CD8-positive, alpha-beta memory T cell (primary cell): Measurements from ENCODE around the gene CREBL2. TPM values are rescaled to one million over a fixed set of nuclear protein-coding genes. Genes with fewer than 3 reads are reported as not detected.
"Not testable (repeated sequence)": the region's sequence is repeated elsewhere in the genome, so short reads cannot be mapped to it uniquely, and the experiment has no call there.

Experiments
- CTCF ChIA-PET: fragments of 350-600 bp; sonication (Branson Sonifier 250); formaldehyde crosslinking; loops from one replicate; lab custom pipeline; 2021; ENCODE audit warnings: antibody characterized with exemption; lab: Charles Lee
- POLR2A ChIA-PET: fragments of 350-600 bp; sonication (Branson Sonifier 250); formaldehyde crosslinking; loops from one replicate; lab custom pipeline; 2021; ENCODE audit warnings: antibody characterized with exemption; lab: Charles Lee
- DNase-seq, 5 donors: peaks; one replicate each; pipeline versions ENCODE4 v3.0.0 to v3.0.0-alpha.2; 2020 to 2022; ENCODE audit warnings: mixed read lengths in 1 of 5
- H3K27ac ChIP-seq: one replicate; pipeline ENCODE4 v1.7.0; 2013; ENCODE audit warnings: low read depth, mild to moderate bottlenecking, low read length, moderate library complexity
- H3K27me3 ChIP-seq: 2 replicates; pipeline ENCODE4 v1.7.0; 2013; ENCODE audit warnings: low read length, mild to moderate bottlenecking; ENCODE audit not compliant: insufficient read depth, poor library complexity, severe bottlenecking
- H3K36me3 ChIP-seq: 2 replicates; pipeline ENCODE4 v1.7.0; 2013; ENCODE audit warnings: mild to moderate bottlenecking, low read length, moderate library complexity; ENCODE audit not compliant: insufficient read depth
- H3K4me1 ChIP-seq: 2 replicates; pipeline ENCODE4 v1.7.0; 2013; ENCODE audit warnings: mild to moderate bottlenecking, low read length, moderate library complexity; ENCODE audit not compliant: insufficient read depth
- H3K4me3 ChIP-seq: 2 replicates; pipeline ENCODE4 v1.7.0; 2013; ENCODE audit warnings: mild to moderate bottlenecking, low read length
- H3K9me3 ChIP-seq: 2 replicates; pipeline ENCODE4 v1.7.0; 2013; ENCODE audit warnings: mild to moderate bottlenecking, low read length
- H3K27ac Mint-ChIP-seq, 8 donors: one replicate each; pipeline ENCODE4 v1.8.0; 2020 to 2021; ENCODE audit warnings: mixed read lengths in 8 of 8, mild to moderate bottlenecking in 6 of 8, inconsistent platforms in 3 of 8, moderate library complexity in 3 of 8
- H3K27me3 Mint-ChIP-seq, 2 donors: one replicate each; pipeline ENCODE4 v1.8.0; 2020 to 2021; ENCODE audit warnings: mixed read lengths in 2 of 2, mild to moderate bottlenecking in 1 of 2, moderate library complexity in 1 of 2
- H3K36me3 Mint-ChIP-seq, 3 donors: one replicate each; pipeline ENCODE4 v1.8.0; 2020 to 2021; ENCODE audit warnings: mixed read lengths in 3 of 3, inconsistent platforms in 1 of 3, mild to moderate bottlenecking in 1 of 3
- H3K4me1 Mint-ChIP-seq, 3 donors: one replicate each; pipeline ENCODE4 v1.8.0; 2020 to 2021; ENCODE audit warnings: mixed read lengths in 3 of 3, inconsistent platforms in 1 of 3, mild to moderate bottlenecking in 1 of 3
- H3K4me3 Mint-ChIP-seq, 7 donors: one replicate each; pipeline ENCODE4 v1.8.0; 2020 to 2021; ENCODE audit warnings: mixed read lengths in 7 of 7, mild to moderate bottlenecking in 6 of 7, moderate library complexity in 4 of 7, inconsistent platforms in 2 of 7
- H3K9me3 Mint-ChIP-seq, 5 donors: one replicate each; pipeline ENCODE4 v1.8.0; 2020 to 2022; ENCODE audit warnings: mixed read lengths in 5 of 5, mild to moderate bottlenecking in 3 of 5, moderate library complexity in 2 of 5, inconsistent platforms in 1 of 5
- polyA plus RNA-seq: library from polyadenylated mRNA; unstranded; fragments of 300-500 nt; fragmentation: Illumina TruSeq; gene quantifications from one replicate; pipeline ENCODE4 v1.2.3, GENCODE V29; 2021
- total RNA-seq, 2 experiments: library from RNA; stranded (reverse); gene quantifications; one replicate each; pipeline ENCODE4 v1.2.3, GENCODE V29; 2021

Gene CREBL2
- total and polyA plus RNA-seq, 3 experiments from 2014 or later: 21.2 to 50.2 (median 23.2) TPM

DNA sequence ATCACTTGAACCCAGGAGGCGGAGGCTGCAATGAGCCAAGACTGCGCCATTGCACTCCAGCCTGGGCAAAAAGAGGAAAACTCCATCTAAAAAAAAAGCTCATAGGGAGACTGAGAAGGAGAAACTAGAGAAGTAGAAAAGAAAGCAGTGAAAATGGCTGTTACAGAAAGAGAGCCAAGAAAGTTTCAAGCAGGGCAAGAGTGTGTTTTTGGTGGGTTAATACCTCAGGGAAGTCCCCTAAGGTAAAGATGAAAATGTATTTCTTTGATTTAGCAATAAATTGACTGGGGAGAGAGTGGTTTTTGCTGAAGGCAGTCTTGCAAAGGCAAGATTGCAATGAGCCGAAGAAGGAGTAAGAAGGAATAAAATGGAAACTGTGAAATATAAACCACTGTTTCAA lies 39.0 kb upstream of the CREBL2 start:
- Histone ChIP-seq H3K4me1 (no peaks in the 10 kb centered on the region), H3K27ac (no peak overlapping the region), H3K27me3 (no peaks in the 10 kb centered on the region), H3K4me3 (no peak overlapping the region), H3K9me3 (no peaks in the 10 kb centered on the region), H3K36me3 (no peaks in the 10 kb centered on the region)
- Mint-ChIP-seq H3K4me1 (peaks cover 0 to 5% (median 0%) of the 10 kb centered on the region in 3 donors), H3K36me3 (no peaks in the 10 kb centered on the region), H3K27me3 (no peaks in the 10 kb centered on the region), H3K9me3 (no peaks in the 10 kb centered on the region), H3K4me3 (no peak overlapping the region), H3K27ac (no peak overlapping the region)
- ChIA-PET POLR2A (no interaction called here), CTCF (interaction anchor here (0.7 to 1.5 kb wide), 4 partner anchors 9 to 196 kb away, joined by 3 to 4 read pairs (median 3); no protein-coding TSS in a partner anchor)
- DNase-seq: no peak

GRCh38 chr12:12577786-12578185 lies 33.9 kb upstream of the CREBL2 start:
- H3K4me3 ChIP-seq: no peak overlapping the region
- no peak overlapping the region for H3K27ac ChIP-seq
- H3K9me3 ChIP-seq: no peaks in the 10 kb centered on the region
- no peaks in the 10 kb centered on the region for H3K27me3 ChIP-seq
- POLR2A ChIA-PET: no interaction called here
- Mint-ChIP-seq H3K27me3 (peaks cover 0 to 1% of the 10 kb centered on the region in 2 donors), H3K27ac (no peak overlapping the region), H3K4me1 (peaks cover 7 to 14% (median 9%) of the 10 kb centered on the region in 3 donors), H3K9me3 (no peaks in the 10 kb centered on the region), H3K4me3 (no peak overlapping the region), H3K36me3 (peaks cover 0 to 6% (median 0%) of the 10 kb centered on the region in 3 donors)
- no peaks in the 10 kb centered on the region for H3K4me1 ChIP-seq
- no peak for DNase-seq
- no peaks in the 10 kb centered on the region for H3K36me3 ChIP-seq
- CTCF ChIA-PET: interaction anchor here (1.6 to 1.9 kb wide), 2 partner anchors 14 to 159 kb away, joined by 5 read pairs; no protein-coding TSS in a partner anchor

DNA sequence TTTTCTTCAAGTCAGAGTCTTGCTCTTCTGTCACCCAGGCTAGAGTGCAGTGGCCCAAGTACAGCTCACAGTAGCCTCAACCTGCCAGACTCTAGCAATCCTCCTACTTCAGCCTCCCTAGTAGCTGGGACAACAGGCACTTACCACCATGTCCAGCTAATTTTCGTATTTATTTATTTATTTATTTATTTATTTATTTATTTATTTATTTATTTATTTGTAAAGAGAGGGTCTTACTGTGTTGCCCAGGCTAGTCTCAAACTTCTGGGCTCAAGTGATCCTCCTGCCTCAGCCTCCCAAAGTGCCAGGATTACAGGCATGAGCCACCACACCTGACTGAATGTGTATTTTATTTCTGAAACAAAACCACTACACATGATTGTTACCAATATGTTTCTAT lies 31.0 kb upstream of the CREBL2 start:
- H3K27ac Mint-ChIP-seq, H3K36me3 Mint-ChIP-seq, H3K4me3 ChIP-seq, H3K9me3 ChIP-seq, H3K27ac ChIP-seq, CTCF ChIA-PET, H3K36me3 ChIP-seq, H3K27me3 Mint-ChIP-seq, H3K9me3 Mint-ChIP-seq, H3K4me1 ChIP-seq, H3K27me3 ChIP-seq, H3K4me3 Mint-ChIP-seq, DNase-seq, POLR2A ChIA-PET: not testable (repeated sequence)
- H3K4me1 Mint-ChIP-seq: peaks cover 7 to 15% (median 12%) of the 10 kb centered on the region in 3 donors

GRCh38 chr12:12582193-12582881 lies 29.3 kb upstream of the CREBL2 start:
- H3K27me3 Mint-ChIP-seq: peaks cover 0 to 4% of the 10 kb centered on the region in 2 donors
- ChIA-PET POLR2A (no interaction called here), CTCF (no interaction called here)
- peaks cover 7 to 15% (median 12%) of the 10 kb centered on the region in 3 donors for H3K4me1 Mint-ChIP-seq
- H3K4me3 Mint-ChIP-seq: peak overlapping the region in 1 of 7 donors; percentile 0
- Histone ChIP-seq H3K4me1 (no peaks in the 10 kb centered on the region), H3K9me3 (no peaks in the 10 kb centered on the region), H3K27ac (no peak overlapping the region), H3K36me3 (no peaks in the 10 kb centered on the region), H3K27me3 (no peaks in the 10 kb centered on the region), H3K4me3 (no peak overlapping the region)
- DNase-seq: no peak
- H3K9me3 Mint-ChIP-seq: no peaks in the 10 kb centered on the region
- peaks cover 0 to 9% (median 3%) of the 10 kb centered on the region in 3 donors for H3K36me3 Mint-ChIP-seq
- no peak overlapping the region for H3K27ac Mint-ChIP-seq

DNA sequence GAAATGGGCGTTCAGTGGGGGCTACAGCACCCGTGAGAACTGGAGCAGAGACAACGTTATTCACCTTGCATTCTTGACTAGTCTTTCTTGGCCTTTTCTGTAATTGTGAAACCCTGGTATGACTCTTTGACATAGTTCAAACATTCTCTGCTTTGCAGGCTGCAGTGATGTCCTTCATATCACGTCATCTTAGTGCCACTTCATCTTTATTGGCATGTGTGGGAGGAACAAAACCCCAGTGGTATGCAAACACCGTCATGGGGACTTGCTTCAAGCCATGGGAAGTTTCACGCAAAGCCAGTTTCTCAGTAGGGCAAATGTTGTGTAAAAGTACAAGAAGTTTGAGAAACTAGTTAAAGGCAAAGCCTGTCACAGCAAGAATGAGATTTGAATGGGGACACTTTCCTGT lies 28.8 kb upstream of the CREBL2 start:
- Mint-ChIP-seq H3K4me3 (no peak overlapping the region), H3K36me3 (peaks cover 0 to 9% (median 3%) of the 10 kb centered on the region in 3 donors), H3K9me3 (no peaks in the 10 kb centered on the region), H3K27ac (peak overlapping the region in 1 of 8 donors; percentile 23), H3K27me3 (peaks cover 0 to 4% of the 10 kb centered on the region in 2 donors), H3K4me1 (peaks cover 7 to 15% (median 12%) of the 10 kb centered on the region in 3 donors)
- Histone ChIP-seq H3K4me1 (no peaks in the 10 kb centered on the region), H3K27ac (no peak overlapping the region), H3K4me3 (no peak overlapping the region), H3K9me3 (no peaks in the 10 kb centered on the region), H3K27me3 (no peaks in the 10 kb centered on the region), H3K36me3 (no peaks in the 10 kb centered on the region)
- POLR2A ChIA-PET: no interaction called here
- CTCF ChIA-PET: no interaction called here
- DNase-seq: no peak

- no peak for DNase-seq
- no peak overlapping the region for H3K27ac ChIP-seq
- no peaks in the 10 kb centered on the region for H3K27me3 ChIP-seq
- no peaks in the 10 kb centered on the region for H3K9me3 ChIP-seq
- no peak overlapping the region for H3K27ac Mint-ChIP-seq
- H3K4me1 Mint-ChIP-seq: peaks cover 7 to 15% (median 12%) of the 10 kb centered on the region in 3 donors
- H3K4me3 ChIP-seq: no peak overlapping the region
- ChIA-PET POLR2A (no interaction called here), CTCF (no interaction called here)
- no peaks in the 10 kb centered on the region for H3K9me3 Mint-ChIP-seq
- no peaks in the 10 kb centered on the region for H3K4me1 ChIP-seq
- H3K36me3 Mint-ChIP-seq: peaks cover 0 to 4% (median 3%) of the 10 kb centered on the region in 3 donors
- no peak overlapping the region for H3K4me3 Mint-ChIP-seq
- H3K36me3 ChIP-seq: no peaks in the 10 kb centered on the region
- H3K27me3 Mint-ChIP-seq: peaks cover 0 to 5% of the 10 kb centered on the region in 2 donors
Measured at GRCh38 chr12:12583510-12584178, 28.0 kb upstream of the CREBL2 start.

GRCh38 chr12:12585115-12585863 lies 26.4 kb upstream of the CREBL2 start:
- no peak overlapping the region for H3K4me3 Mint-ChIP-seq
- peaks cover 0 to 1% (median 0%) of the 10 kb centered on the region in 5 donors for H3K9me3 Mint-ChIP-seq
- no peaks in the 10 kb centered on the region for H3K9me3 ChIP-seq
- H3K27me3 ChIP-seq: no peaks in the 10 kb centered on the region
- peaks cover 10 to 22% (median 16%) of the 10 kb centered on the region in 3 donors for H3K4me1 Mint-ChIP-seq
- H3K27ac Mint-ChIP-seq: no peak overlapping the region
- no peak overlapping the region for H3K4me3 ChIP-seq
- H3K4me1 ChIP-seq: no peaks in the 10 kb centered on the region
- CTCF ChIA-PET: interaction anchor here (0.7 kb wide), 1 partner anchor 61 kb away, joined by 3 read pairs; no protein-coding TSS in a partner anchor
- peaks cover 0 to 4% (median 3%) of the 10 kb centered on the region in 3 donors for H3K36me3 Mint-ChIP-seq
- no peak overlapping the region for H3K27ac ChIP-seq
- H3K27me3 Mint-ChIP-seq: peaks cover 0 to 5% of the 10 kb centered on the region in 2 donors
- no peaks in the 10 kb centered on the region for H3K36me3 ChIP-seq
- POLR2A ChIA-PET: no interaction called here
- no peak for DNase-seq
